ENCODE measurements around the gene MAP1S.

- TF ChIP-seq CTCF (IDR thresholded peaks at IDR 0.05; ENCODE audit: poor library complexity) (no peak), EZH2 (IDR thresholded peaks at IDR 0.05; ENCODE audit: borderline replicate concordance) (no peak)
Observed at GRCh38 chr19:17748884-17749638, 29.8 kb downstream of the MAP1S start.
